K562 (cell line): ENCODE results near the gene THEM5. TPM values are rescaled to one million over a fixed set of nuclear protein-coding genes. Genes with fewer than 3 reads are reported as not detected.

Experiments
- ATAC-seq: fragments of 200-7000 bp; cut with Tn5 transposase; 3 replicates; pipeline ENCODE4 v1.9.1; 2020; ENCODE audit warnings: moderate library complexity
- BruUV-seq: library from RNA; stranded (reverse); fragments of 400-500 nt; replicated peaks from 2 replicates; lab custom pipeline; 2021; lab: Mats Ljungman, UMichigan
- CTCF ChIA-PET: fragments of 300-600 bp; formaldehyde crosslinking; extraction: SDS; loops from one replicate; lab custom pipeline; 2021; ENCODE audit warnings: low intra/inter-chr PET ratio; lab: Yijun Ruan, JAX
- POLR2A ChIA-PET: fragments of 300-600, 350-650 bp; sonication (Branson Sonifier 250); formaldehyde crosslinking; extraction: SDS; loops from one replicate; lab custom pipeline; 2021; ENCODE audit warnings: antibody characterized with exemption, inconsistent platforms; lab: Yijun Ruan, JAX
- DNase-seq, 4 experiments: peaks; one replicate each; pipeline versions ENCODE4 v3.0.0 to v3.0.0-alpha.2; 2011 to 2018; ENCODE audit warnings: low spot score in 3 of 4, mixed read lengths in 3 of 4; ENCODE audit errors: extremely low read depth in 1 of 4
- FAIRE-seq: peaks from 2 replicates; lab custom pipeline; 2011; peaks lifted over from hg19 to GRCh38; lab: Jason Lieb, UNC
- H2AFZ ChIP-seq: 2 replicates; pipeline ENCODE4 v1.6.0; 2011; ENCODE audit warnings: low read depth, low read length, control low read depth, inconsistent platforms
- H3K27ac ChIP-seq: fragments of 200-600 bp; 3 replicates; pipeline ENCODE4 v1.8.0; 2011; ENCODE audit warnings: low read depth, mild to moderate bottlenecking, control low read depth, inconsistent platforms, low read length, moderate library complexity, mixed read lengths; ENCODE audit errors: extremely low read depth
- H3K27me3 ChIP-seq, 2 experiments: fragments of 300-600 bp in 1 of 2; 2 replicates in 1 of 2; 3 replicates in 1 of 2; pipeline versions ENCODE4 v1.6.0 to v1.8.0; 2011; ENCODE audit warnings: inconsistent platforms in 2 of 2, low read length in 2 of 2, mild to moderate bottlenecking in 1 of 2, mixed read lengths in 1 of 2, moderate library complexity in 1 of 2; ENCODE audit not compliant: control insufficient read depth in 2 of 2, insufficient read depth in 2 of 2
- H3K36me3 ChIP-seq: fragments of 300-600 bp; 3 replicates; pipeline ENCODE4 v1.8.0; 2011; ENCODE audit warnings: mild to moderate bottlenecking, low read length, inconsistent platforms; ENCODE audit not compliant: control insufficient read depth, insufficient read depth
- H3K4me1 ChIP-seq, 2 experiments: fragments of 200-600 bp in 1 of 2; replicated peaks in 1 of 2; 2 replicates in 1 of 2; 3 replicates in 1 of 2; pipeline versions ENCODE4 v1.5.1 to v1.8.0; 2011; ENCODE audit warnings: inconsistent platforms in 2 of 2, low read length in 2 of 2, mild to moderate bottlenecking in 1 of 2, mixed read lengths in 1 of 2, moderate library complexity in 1 of 2; ENCODE audit not compliant: control insufficient read depth in 2 of 2, insufficient read depth in 2 of 2
- H3K4me2 ChIP-seq: 2 replicates; pipeline ENCODE4 v1.6.1; 2011; ENCODE audit warnings: low read length, control low read depth, inconsistent platforms, mixed read lengths; ENCODE audit not compliant: insufficient read depth
- H3K4me3 ChIP-seq: fragments of 200-600 bp; sonication (generic), shearing (Covaris generic); 2 replicates; pipeline ENCODE4 v1.5.1; 2016; ENCODE audit warnings: control low read depth, inconsistent platforms
- H3K79me2 ChIP-seq: fragments of 200-600 bp; 3 replicates; pipeline ENCODE4 v1.8.0; 2011; ENCODE audit warnings: low read length, inconsistent platforms; ENCODE audit not compliant: control insufficient read depth, insufficient read depth
- H3K9ac ChIP-seq, 2 experiments: 2 replicates each; pipeline versions ENCODE4 v1.6.0 to v1.6.1; 2011; ENCODE audit warnings: low read depth in 2 of 2, low read length in 2 of 2, control low read depth in 1 of 2, inconsistent platforms in 1 of 2, mild to moderate bottlenecking in 1 of 2, mixed read lengths in 1 of 2; ENCODE audit not compliant: insufficient read depth in 1 of 2
- H3K9me1 ChIP-seq: one replicate; pipeline ENCODE4 v1.6.0; 2011; ENCODE audit warnings: inconsistent platforms, mild to moderate bottlenecking, low read length, moderate library complexity; ENCODE audit not compliant: control insufficient read depth, insufficient read depth
- H3K9me3 ChIP-seq: replicated peaks from 2 replicates; pipeline ENCODE4 v1.5.1; 2011; ENCODE audit warnings: low read depth, low read length, inconsistent platforms; ENCODE audit not compliant: control insufficient read depth, insufficient read depth
- H4K20me1 ChIP-seq: replicated peaks from 2 replicates; pipeline ENCODE4 v1.6.1; 2011; ENCODE audit warnings: low read length, inconsistent platforms, mixed read lengths; ENCODE audit not compliant: control insufficient read depth, insufficient read depth
- MED1 ChIP-seq: sonication (generic); formaldehyde crosslinking; IDR thresholded peaks from 2 replicates; pipeline ENCODE4 v1.8.1; 2023; ENCODE audit warnings: missing genetic modification reagents, borderline replicate concordance
- PYGO2 ChIP-seq: fragments of 450-650 bp; IDR thresholded peaks from 2 replicates; pipeline ENCODE4 v1.6.1; 2016; ENCODE audit warnings: mild to moderate bottlenecking, missing genetic modification characterization, moderate library complexity, missing compliant biosample characterization
- ZNF408 ChIP-seq: fragments of 250-450 bp; sonication (Bioruptor Pico); IDR thresholded peaks from 2 replicates; pipeline ENCODE4 v1.4.0; 2020; ENCODE audit warnings: low read depth, mild to moderate bottlenecking, moderate library complexity
- WGBS: fragments of 100-300 bp; shearing (Covaris generic); methylation state at CpG from one replicate; pipeline ENCODE4 v1.1.6; 2016; ENCODE audit warnings: low coverage, mixed read lengths; ENCODE audit not compliant: insufficient coverage; ENCODE audit errors: missing lambda C conversion rate; 5-methylcytosine and 5-hydroxymethylcytosine counted together
- in situ Hi-C: fragments of 300-500 bp; cut with MboI; formaldehyde crosslinking; loops from 4 replicates; pipeline ENCODE4 v1.15.0; 2018; ENCODE audit warnings: inconsistent platforms, mixed read lengths
- intact Hi-C: fragments of 100-400 bp; cut with micrococcal nuclease; formaldehyde crosslinking; loops from 2 replicates; pipeline ENCODE4 v1.14.2; 2022
- polyA plus RNA-seq, 8 experiments: library from polyadenylated mRNA; depleted of rRNA in 4 of 8; stranded (reverse) in 5 of 8; unstranded in 3 of 8; fragments of >200 nt; fragmentation: Nextera tagmentation in 2 of 8; fragmentation: Illumina TruSeq in 1 of 8; extraction: Ambion mirVana in 2 of 8; extraction: Trizol in 1 of 8; gene quantifications; 2 replicates each; pipeline versions ENCODE4 v1.2.1 to v1.2.3, GENCODE V29; 2011 to 2014; ENCODE audit warnings: inconsistent platforms in 1 of 8, missing spikeins in 1 of 8
- total RNA-seq, 7 experiments: library from RNA; depleted of rRNA in 6 of 7; stranded (reverse); fragments of >200 nt in 6 of 7; fragmentation: Illumina TruSeq in 2 of 7; extraction: Trizol in 2 of 7; gene quantifications; 2 replicates each; pipeline versions ENCODE4 v1.2.1 to v1.2.3, GENCODE V29; 2011 to 2021; ENCODE audit warnings: low replicate concordance in 1 of 7
- TF ChIP-seq, protein P1 (sequence below): sonication (generic); formaldehyde crosslinking; IDR thresholded peaks from 2 replicates; pipeline ENCODE4 v1.8.0; 2023; ENCODE audit warnings: mild to moderate bottlenecking, missing genetic modification reagents
- TF ChIP-seq, protein P2 (sequence below): fragments of 250-450 bp; sonication (Bioruptor Pico); IDR thresholded peaks from 2 replicates; pipeline ENCODE4 v1.4.0; 2020

The THEM5 gene
- total and polyA plus RNA-seq, 9 of the 15 experiments (the other 6 are each of a cell fraction or from before 2014, with no cell fraction given): not detected

DNA sequence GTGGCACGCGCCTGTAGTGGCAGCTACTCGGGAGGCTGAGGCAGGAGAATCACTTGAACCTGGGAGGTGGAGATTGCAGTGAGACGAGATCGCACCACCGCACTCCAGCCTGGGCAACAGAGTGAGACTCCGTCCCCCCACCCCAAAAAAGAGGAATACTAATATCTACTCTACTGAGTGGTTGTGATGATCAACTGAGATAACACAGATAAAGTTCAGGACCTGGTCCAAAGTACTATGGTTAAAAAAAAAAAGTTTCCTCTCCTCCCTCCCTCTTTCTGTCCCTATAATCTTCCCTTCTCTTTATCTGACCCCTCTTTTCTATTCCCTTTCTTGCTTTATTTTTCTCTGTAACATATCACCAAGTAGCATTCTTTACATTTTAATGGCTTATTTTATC lies 17.9 kb downstream of the THEM5 start (continued):
- TF ChIP-seq, protein P1, sequence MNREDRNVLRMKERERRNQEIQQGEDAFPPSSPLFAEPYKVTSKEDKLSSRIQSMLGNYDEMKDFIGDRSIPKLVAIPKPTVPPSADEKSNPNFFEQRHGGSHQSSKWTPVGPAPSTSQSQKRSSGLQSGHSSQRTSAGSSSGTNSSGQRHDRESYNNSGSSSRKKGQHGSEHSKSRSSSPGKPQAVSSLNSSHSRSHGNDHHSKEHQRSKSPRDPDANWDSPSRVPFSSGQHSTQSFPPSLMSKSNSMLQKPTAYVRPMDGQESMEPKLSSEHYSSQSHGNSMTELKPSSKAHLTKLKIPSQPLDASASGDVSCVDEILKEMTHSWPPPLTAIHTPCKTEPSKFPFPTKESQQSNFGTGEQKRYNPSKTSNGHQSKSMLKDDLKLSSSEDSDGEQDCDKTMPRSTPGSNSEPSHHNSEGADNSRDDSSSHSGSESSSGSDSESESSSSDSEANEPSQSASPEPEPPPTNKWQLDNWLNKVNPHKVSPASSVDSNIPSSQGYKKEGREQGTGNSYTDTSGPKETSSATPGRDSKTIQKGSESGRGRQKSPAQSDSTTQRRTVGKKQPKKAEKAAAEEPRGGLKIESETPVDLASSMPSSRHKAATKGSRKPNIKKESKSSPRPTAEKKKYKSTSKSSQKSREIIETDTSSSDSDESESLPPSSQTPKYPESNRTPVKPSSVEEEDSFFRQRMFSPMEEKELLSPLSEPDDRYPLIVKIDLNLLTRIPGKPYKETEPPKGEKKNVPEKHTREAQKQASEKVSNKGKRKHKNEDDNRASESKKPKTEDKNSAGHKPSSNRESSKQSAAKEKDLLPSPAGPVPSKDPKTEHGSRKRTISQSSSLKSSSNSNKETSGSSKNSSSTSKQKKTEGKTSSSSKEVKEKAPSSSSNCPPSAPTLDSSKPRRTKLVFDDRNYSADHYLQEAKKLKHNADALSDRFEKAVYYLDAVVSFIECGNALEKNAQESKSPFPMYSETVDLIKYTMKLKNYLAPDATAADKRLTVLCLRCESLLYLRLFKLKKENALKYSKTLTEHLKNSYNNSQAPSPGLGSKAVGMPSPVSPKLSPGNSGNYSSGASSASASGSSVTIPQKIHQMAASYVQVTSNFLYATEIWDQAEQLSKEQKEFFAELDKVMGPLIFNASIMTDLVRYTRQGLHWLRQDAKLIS (CRISPR knock-in tag): no peak

DNA sequence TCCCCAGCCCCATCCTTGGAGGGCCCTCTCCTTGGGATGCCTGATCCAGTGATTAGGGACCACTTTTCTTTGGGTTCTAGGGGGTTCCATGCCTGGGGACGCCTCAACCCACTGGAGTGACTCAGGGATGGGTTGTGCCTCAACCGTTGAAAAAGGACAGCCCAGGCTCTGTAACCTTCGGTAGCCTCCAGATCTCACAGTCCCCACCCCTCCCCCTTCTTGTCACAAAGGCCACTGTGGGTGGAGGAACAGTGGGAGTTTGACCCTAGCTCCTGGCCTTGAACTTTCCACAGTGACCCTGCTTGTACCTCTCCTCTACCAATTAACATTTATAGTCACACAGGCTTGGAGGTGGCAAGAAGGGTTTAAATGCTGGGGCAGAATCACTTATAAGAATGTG lies 19.3 kb downstream of the THEM5 start:
- BruUV-seq: no TSS peak
- peaks cover 5 to 29% of the 10 kb centered on the region in 2 experiments for H3K4me1 ChIP-seq
- H3K27me3 ChIP-seq: no peaks in the 10 kb centered on the region
- H3K4me3 ChIP-seq: no peak overlapping the region
- H3K79me2 ChIP-seq: no peaks in the 10 kb centered on the region
- ChIA-PET POLR2A (interaction anchor here (1.5 kb wide), 1 partner anchor 167 kb away, joined by 3 read pairs; no protein-coding TSS in a partner anchor), CTCF (interaction anchor here (0.6 kb wide), 1 partner anchor 162 kb away, joined by 3 read pairs; no protein-coding TSS in a partner anchor)
- no peaks in the 10 kb centered on the region for H4K20me1 ChIP-seq
- DNase-seq (no peak), ATAC-seq (no peak), FAIRE-seq (no peak)
- 9% methylated on average over 3 of the region's 3 CpGs for WGBS
- intact Hi-C loops: no loop called here
- no peak for TF ChIP-seq MED1
- TF ChIP-seq PYGO2 (tag): no peak
- TF ChIP-seq, protein P2, sequence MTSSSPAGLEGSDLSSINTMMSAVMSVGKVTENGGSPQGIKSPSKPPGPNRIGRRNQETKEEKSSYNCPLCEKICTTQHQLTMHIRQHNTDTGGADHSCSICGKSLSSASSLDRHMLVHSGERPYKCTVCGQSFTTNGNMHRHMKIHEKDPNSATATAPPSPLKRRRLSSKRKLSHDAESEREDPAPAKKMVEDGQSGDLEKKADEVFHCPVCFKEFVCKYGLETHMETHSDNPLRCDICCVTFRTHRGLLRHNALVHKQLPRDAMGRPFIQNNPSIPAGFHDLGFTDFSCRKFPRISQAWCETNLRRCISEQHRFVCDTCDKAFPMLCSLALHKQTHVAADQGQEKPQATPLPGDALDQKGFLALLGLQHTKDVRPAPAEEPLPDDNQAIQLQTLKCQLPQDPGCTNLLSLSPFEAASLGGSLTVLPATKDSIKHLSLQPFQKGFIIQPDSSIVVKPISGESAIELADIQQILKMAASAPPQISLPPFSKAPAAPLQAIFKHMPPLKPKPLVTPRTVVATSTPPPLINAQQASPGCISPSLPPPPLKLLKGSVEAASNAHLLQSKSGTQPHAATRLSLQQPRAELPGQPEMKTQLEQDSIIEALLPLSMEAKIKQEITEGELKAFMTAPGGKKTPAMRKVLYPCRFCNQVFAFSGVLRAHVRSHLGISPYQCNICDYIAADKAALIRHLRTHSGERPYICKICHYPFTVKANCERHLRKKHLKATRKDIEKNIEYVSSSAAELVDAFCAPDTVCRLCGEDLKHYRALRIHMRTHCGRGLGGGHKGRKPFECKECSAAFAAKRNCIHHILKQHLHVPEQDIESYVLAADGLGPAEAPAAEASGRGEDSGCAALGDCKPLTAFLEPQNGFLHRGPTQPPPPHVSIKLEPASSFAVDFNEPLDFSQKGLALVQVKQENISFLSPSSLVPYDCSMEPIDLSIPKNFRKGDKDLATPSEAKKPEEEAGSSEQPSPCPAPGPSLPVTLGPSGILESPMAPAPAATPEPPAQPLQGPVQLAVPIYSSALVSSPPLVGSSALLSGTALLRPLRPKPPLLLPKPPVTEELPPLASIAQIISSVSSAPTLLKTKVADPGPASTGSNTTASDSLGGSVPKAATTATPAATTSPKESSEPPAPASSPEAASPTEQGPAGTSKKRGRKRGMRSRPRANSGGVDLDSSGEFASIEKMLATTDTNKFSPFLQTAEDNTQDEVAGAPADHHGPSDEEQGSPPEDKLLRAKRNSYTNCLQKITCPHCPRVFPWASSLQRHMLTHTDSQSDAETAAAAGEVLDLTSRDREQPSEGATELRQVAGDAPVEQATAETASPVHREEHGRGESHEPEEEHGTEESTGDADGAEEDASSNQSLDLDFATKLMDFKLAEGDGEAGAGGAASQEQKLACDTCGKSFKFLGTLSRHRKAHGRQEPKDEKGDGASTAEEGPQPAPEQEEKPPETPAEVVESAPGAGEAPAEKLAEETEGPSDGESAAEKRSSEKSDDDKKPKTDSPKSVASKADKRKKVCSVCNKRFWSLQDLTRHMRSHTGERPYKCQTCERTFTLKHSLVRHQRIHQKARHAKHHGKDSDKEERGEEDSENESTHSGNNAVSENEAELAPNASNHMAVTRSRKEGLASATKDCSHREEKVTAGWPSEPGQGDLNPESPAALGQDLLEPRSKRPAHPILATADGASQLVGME: no peak
- TF ChIP-seq ZNF408 (CRISPR knock-in tag): no peak
- no peak overlapping the region for H3K9ac ChIP-seq
- in situ Hi-C loops: loop anchor here (5.0 kb wide), 1 partner anchor 137 kb away; no protein-coding TSS in a partner anchor
- H3K9me1 ChIP-seq: peaks cover 3% of the 10 kb centered on the region
- H3K36me3 ChIP-seq: no peaks in the 10 kb centered on the region
- no peak overlapping the region for H2AFZ ChIP-seq
- no peak overlapping the region for H3K27ac ChIP-seq
- H3K4me2 ChIP-seq: no peak overlapping the region
- H3K9me3 ChIP-seq: no peaks in the 10 kb centered on the region
